Measurements from ENCODE around the gene SRPK3. TPM values are rescaled to one million over a fixed set of nuclear protein-coding genes. Genes with fewer than 3 reads are reported as not detected.
"Not testable (repeated sequence)": the region's sequence is repeated elsewhere in the genome, so short reads cannot be mapped to it uniquely, and the experiment has no call there.

Gene SRPK3
- polyA plus RNA-seq, 1 of the 3 experiments (the other 2 are of a cell fraction): 0.74 TPM

DNA sequence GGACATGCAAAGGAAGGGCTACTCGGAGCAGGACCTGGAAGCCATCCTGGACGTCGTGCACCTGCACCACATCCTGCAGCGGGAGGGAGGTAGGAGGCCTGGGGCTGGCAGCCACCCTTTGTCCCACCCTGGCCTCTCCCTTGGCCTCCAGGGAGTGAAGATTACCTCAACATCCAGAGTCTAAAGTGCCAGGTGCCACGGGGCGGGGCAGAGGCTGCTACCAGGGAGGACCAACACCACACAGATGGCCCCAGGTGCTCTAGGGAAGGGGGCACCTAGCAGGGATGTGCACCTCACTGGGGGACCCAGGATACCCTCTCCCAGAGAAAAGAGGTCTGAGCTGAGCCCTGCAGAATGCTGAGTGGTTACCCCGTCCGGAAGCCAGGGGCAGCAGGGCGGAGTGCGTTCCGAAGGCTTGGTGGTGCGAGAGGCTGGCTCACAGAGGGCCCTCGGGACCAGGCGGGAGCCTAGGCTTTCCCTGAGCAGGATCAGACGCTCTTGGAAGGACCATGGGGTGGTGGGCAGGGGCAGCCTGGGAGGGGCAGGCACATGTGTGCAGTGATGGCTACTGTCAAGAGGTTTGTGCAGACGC is 40.1 kb upstream of the SRPK3 start (continued):
- TF ChIP-seq REST (IDR thresholded peaks at IDR 0.05; ENCODE audit: low read depth, low read length) (no peak), FOXM1 (IDR thresholded peaks at IDR 0.05; ENCODE audit: low read depth) (no peak), ZBTB33 (IDR thresholded peaks at IDR 0.05; ENCODE audit: borderline replicate concordance, low read depth) (no peak)

DNA sequence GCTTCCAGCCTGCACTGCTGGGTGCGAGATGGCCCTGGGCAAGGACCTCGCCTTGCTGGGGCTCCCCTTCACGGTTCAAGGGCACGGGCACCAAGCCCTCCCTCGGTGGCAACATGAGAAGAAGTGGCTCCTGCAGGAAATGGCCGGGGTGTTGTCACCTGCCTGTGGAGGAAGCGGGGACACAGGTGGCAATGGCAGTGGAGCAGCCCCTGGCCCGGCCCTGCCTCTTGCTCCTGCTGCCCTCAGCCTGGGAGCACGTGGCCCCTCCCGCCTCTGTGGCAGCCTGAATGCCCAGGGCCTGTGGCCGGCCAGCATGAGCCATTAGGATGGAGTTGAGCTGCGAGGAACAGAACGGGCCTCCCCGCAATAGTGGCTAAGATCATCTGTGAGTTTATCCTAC is 39.4 kb upstream of the SRPK3 start:
- peaks cover 0 to 4% of the 10 kb centered on the region in 2 experiments for H3K36me3 ChIP-seq (replicated peaks in 1 of 2; ENCODE audit: control insufficient read depth in 1 of 2, insufficient read depth in 2 of 2, low read length in 1 of 2)
- WGBS (ENCODE audit: low lambda C conversion rate): 42% methylated on average over 9 of the region's 14 CpGs
- H3K27ac ChIP-seq (ENCODE audit: low read depth in 2 of 2, low read length in 1 of 2): no peak overlapping the region
- H3K4me2 ChIP-seq: no peak overlapping the region
- H4K20me1 ChIP-seq (ENCODE audit: insufficient read depth): no peaks in the 10 kb centered on the region
- TF ChIP-seq YY1 (IDR thresholded peaks at IDR 0.05; ENCODE audit: low read depth): no peak
- no peak for TF ChIP-seq TEAD4 (IDR thresholded peaks at IDR 0.05; ENCODE audit: borderline replicate concordance, insufficient read depth)
- TF ChIP-seq SMC3 (IDR thresholded peaks at IDR 0.05; ENCODE audit: low read depth, low read length): no peak
- TF ChIP-seq, protein P1, sequence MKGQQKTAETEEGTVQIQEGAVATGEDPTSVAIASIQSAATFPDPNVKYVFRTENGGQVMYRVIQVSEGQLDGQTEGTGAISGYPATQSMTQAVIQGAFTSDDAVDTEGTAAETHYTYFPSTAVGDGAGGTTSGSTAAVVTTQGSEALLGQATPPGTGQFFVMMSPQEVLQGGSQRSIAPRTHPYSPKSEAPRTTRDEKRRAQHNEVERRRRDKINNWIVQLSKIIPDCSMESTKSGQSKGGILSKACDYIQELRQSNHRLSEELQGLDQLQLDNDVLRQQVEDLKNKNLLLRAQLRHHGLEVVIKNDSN (IDR thresholded peaks at IDR 0.05; ENCODE audit: borderline replicate concordance, low read depth): no peak
- TF ChIP-seq MEF2A (IDR thresholded peaks at IDR 0.05; ENCODE audit: borderline replicate concordance, low read depth): no peak
- TF ChIP-seq, protein P2, sequence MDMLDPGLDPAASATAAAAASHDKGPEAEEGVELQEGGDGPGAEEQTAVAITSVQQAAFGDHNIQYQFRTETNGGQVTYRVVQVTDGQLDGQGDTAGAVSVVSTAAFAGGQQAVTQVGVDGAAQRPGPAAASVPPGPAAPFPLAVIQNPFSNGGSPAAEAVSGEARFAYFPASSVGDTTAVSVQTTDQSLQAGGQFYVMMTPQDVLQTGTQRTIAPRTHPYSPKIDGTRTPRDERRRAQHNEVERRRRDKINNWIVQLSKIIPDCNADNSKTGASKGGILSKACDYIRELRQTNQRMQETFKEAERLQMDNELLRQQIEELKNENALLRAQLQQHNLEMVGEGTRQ (IDR thresholded peaks at IDR 0.05; ENCODE audit: borderline replicate concordance, low read depth, low read length): no peak
- no peak for TF ChIP-seq RXRA (IDR thresholded peaks at IDR 0.05; ENCODE audit: borderline replicate concordance, low read depth)
- TF ChIP-seq TCF12 (IDR thresholded peaks at IDR 0.05): no peak
- no peak for TF ChIP-seq CHD2 (IDR thresholded peaks at IDR 0.05; ENCODE audit: low read length, partially characterized antibody)
- TF ChIP-seq FOXJ3 (CRISPR knock-in tag; IDR thresholded peaks at IDR 0.05): no peak
- TF ChIP-seq RAD21 (IDR thresholded peaks at IDR 0.05; ENCODE audit: low read length): no peak
- H3K4me1 ChIP-seq (ENCODE audit: control insufficient read depth in 1 of 2, insufficient read depth in 2 of 2, low read depth in 1 of 2, low read length in 1 of 2): peaks cover 0 to 7% of the 10 kb centered on the region in 2 experiments; a peak in 1 of 4 replicates
- H3F3A ChIP-seq (replicated peaks; ENCODE audit: insufficient read depth): no peaks in the 10 kb centered on the region
- H3K27me3 ChIP-seq (ENCODE audit: insufficient read depth): no peaks in the 10 kb centered on the region; the same call in none of the 2 replicates
- no peak overlapping the region for H2AFZ ChIP-seq (ENCODE audit: low read depth)
- POLR2A ChIA-PET: no interaction called here
- no peaks in the 10 kb centered on the region for H3K9me3 ChIP-seq
- CTCF ChIA-PET: no interaction called here
- no peak for DNase-seq
- no peak overlapping the region for H3K4me3 ChIP-seq (ENCODE audit: low read depth in 2 of 2, low read length in 1 of 2)
- no peak overlapping the region for H3K9ac ChIP-seq
- no peaks in the 10 kb centered on the region for H3K79me2 ChIP-seq (ENCODE audit: insufficient read depth)
- H3K9me2 ChIP-seq: no peaks in the 10 kb centered on the region

DNA sequence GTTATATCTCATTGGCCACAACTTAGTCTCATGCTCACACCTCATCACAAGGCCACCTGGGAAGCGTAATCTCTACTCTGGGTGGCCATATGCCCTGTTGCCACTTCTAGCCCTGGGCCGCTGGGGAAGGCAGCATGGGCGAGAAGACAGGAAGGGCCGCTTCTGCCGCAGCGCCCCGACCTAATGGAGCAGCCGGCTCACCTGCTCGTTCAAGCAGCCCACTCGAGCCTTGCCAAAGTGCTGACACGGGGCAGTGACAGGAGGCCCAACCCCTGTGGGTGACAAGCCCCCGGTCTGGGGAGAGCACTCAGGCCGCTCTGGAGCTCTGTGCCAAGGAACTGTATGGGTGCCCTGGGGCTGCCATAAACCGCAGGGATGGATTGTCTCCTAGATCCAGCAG is 38.7 kb upstream of the SRPK3 start:
- CTCF ChIA-PET; H3K4me1 ChIP-seq (ENCODE audit: control insufficient read depth in 1 of 2, insufficient read depth in 2 of 2, low read depth in 1 of 2, low read length in 1 of 2); H2AFZ ChIP-seq (ENCODE audit: low read depth); H3K27ac ChIP-seq (ENCODE audit: low read depth in 2 of 2, low read length in 1 of 2); H4K20me1 ChIP-seq (ENCODE audit: insufficient read depth); H3K4me2 ChIP-seq; H3K27me3 ChIP-seq (ENCODE audit: insufficient read depth); H3K9me3 ChIP-seq; H3K79me2 ChIP-seq (ENCODE audit: insufficient read depth); DNase-seq; POLR2A ChIA-PET; H3K36me3 ChIP-seq (replicated peaks in 1 of 2; ENCODE audit: control insufficient read depth in 1 of 2, insufficient read depth in 2 of 2, low read length in 1 of 2); H3F3A ChIP-seq (replicated peaks; ENCODE audit: insufficient read depth); H3K9ac ChIP-seq; H3K4me3 ChIP-seq (ENCODE audit: low read depth in 2 of 2, low read length in 1 of 2); H3K9me2 ChIP-seq: not testable (repeated sequence)
- 49% methylated on average over 11 of the region's 14 CpGs for WGBS (ENCODE audit: low lambda C conversion rate)
